A549 treated with Hydrocortisone at 1 μM for 4 hours (cell line): ENCODE data around the gene SERPINE1. TPM values are rescaled to one million over a fixed set of nuclear protein-coding genes. Genes with fewer than 3 reads are reported as not detected.

Source experiments
- total RNA-seq: library from RNA; stranded (reverse); fragments of 200-300 nt; extraction: Qiagen RNA extraction; gene quantifications from 5 replicates; pipeline ENCODE4 v1.2.3, GENCODE V29; 2022

Gene SERPINE1
- 1,637 to 2,046 TPM (median 1,903 TPM) in 5 replicates for total RNA-seq

DNA sequence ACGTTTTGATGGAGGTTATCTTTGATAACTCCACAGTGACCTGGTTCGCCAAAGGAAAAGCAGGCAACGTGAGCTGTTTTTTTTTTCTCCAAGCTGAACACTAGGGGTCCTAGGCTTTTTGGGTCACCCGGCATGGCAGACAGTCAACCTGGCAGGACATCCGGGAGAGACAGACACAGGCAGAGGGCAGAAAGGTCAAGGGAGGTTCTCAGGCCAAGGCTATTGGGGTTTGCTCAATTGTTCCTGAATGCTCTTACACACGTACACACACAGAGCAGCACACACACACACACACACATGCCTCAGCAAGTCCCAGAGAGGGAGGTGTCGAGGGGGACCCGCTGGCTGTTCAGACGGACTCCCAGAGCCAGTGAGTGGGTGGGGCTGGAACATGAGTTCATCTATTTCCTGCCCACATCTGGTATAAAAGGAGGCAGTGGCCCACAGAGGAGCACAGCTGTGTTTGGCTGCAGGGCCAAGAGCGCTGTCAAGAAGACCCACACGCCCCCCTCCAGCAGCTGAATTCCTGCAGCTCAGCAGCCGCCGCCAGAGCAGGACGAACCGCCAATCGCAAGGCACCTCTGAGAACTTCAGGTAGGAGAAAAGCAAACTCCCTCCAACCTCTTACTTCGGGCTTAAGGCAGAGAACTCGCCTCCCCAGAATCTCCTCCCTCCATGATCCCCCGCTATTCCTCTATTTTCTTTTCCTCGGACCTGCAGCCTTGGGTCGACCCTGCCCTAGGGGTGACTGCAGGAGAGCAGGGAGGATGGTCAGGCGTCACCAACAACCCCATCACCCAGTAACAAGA, at the start of gene SERPINE1:
TSS of gene SERPINE1 (plus strand) at position 454 of the 809 bp plus-strand sequence. CDS start 1,290 bp downstream, outside the sequence.

DNA sequence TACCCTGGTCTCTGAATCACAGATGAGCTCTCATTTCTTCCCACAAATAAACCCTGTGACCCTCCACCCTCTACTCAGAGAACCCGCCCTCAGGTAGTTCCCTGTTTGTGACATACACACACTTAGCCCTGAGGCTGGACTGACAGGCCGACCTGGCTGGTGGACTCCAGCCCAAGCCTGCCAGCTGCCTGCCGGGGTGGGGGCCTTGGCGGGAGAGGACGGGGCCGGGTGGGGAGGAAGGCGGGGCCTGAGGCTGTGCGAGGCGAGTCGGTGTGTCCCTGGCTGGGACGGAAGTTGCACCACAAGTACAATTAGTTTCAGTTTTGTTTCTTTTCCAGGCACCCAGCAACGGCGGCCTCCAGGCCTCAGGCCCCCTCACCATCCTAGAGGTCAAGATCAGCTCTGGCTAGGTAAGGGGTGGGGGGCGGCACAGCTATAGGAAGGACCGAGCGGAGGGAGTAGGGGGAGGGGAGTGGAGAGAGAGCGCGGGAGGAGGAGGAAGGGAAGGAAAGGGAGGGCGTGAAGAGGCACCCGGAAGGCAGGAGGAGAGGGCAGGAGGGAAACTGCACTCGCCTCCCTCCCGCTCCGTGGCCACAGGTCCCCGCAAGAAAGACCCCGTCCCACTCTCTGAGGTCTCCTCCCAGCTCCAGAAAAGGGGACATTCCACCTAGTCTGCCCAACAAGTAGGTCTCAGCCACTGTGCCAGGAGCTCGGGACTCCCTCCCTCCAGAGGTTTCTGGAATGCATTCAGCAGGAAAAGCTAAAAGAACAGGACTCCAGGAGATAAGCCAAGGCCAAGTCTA, 41.5 kb upstream of the SERPINE1 start, which contains the start of gene TRIM56:
TSS of gene TRIM56 (plus strand) at position 320 of the 803 bp plus-strand sequence. CDS start 1,832 bp downstream, outside the sequence.

DNA sequence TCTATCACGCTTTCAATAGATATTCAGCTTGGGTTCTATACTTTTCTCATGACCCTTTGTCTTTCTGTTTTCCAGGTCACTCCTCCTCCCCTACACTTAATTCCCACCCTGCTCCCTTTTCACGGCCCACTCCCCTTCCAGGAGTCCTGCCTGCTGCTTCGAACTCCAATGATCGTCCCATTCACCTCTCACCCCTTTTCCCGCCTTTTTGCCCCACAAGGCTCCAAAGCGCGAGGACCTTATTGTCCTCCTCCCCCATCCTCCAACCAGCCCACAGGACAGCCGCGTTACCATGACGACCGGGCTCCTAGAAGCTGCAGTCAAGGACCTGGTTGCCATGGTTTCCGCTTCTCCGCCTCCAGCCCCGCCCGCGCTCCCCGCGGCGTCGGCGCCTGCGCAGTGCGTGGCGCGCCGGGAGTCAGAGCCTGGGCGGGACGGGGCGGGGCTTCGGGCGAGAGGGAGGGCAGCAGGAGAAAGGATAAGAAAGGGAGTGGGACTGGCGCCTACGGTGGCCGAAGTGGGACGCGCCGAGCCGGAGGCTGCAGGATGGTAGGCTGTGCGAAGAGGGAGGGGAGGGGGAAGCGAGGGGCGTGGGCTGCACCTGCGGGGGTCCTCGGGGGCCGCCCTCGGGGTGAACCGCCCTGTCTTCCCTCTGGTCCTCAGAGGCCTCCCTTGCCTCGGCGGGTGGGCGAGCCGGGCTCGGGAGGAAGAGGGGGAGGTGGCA, 27.2 kb downstream of the SERPINE1 start, which contains the start of gene AP1S1:
TSS of gene AP1S1 (plus strand) at position 508 of the 724 bp plus-strand sequence. CDS start at position 547, 39 bp downstream.

DNA sequence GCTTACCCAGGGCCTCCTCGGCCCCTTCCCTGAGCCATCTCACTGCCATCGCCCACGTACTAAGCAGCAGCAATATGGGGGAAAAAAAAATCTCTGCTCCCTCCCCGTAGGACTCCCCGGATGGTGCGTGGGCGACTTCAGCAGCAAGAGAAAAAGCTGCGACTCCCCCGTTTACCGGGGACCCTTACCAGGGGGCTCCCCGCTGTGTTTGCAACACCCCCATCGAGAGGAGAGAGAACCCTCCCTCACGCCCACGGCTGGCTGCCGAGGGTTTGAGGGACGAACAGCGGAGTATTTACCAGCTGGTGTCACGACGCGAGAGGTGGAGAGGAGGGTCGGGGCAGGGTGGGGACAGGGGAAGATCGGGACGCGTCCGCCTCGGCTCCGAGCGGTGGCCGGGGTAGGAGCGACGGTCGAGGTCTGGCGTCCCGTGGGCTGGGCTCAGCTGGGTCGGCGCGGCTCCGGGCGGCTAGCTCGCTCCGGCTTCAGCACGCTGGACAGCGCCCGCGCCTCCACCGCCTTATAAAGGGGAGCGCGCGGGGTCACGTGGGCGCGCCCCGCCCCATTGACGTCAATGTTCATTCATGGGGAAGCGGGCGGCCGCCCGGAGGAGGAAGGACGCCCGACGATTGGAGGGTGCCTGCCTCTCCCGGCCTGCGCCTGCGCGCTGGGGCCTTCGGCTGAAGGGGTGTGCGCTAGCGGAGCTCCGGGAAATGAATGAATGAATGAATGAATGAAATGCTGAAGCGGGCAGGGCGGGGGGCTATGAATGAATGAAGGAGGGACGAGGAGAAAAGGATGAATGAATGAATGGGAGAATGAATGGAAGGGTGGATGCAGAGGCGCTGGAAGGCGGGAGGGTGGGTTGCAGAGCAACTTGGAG, 38.4 kb downstream of the SERPINE1 start, which contains the start of gene VGF:
TSS of gene VGF (minus strand) at position 495 of the 883 bp plus-strand sequence. CDS start 726 bp downstream, outside the sequence.

DNA sequence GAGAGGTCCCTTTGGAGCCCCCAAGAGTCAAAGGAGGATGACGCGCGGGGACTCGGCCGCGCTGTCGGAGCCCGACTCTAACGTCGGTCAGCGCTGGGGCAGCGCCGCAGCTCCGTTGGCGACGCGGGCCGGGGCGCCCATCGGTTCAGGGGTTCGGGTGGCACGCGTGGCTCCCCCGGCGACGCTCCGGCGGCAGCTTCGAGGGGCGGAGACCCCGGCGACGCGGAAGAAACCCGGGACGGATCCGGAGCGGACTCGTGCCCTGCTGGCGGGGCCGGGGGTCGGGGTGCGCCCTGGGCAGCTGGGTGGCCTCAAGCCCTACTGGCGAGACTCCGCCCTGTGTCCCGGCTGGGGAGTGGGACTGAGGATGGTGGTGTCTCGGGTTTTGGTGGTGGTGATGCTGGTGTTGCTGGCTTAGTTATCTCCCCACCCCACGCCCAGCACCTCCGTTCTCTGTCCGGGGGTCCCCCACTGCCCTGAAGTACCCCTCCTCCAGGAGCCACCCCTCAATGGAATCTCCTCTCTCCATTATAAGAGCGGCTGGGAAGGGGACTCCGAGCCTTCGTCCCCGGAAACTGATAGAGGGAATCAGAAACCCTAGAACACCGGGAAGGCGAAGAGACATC, 53.3 kb downstream of the SERPINE1 start, which contains the start of gene NAT16:
TSS of gene NAT16 (minus strand) at position 164 of the 626 bp plus-strand sequence. CDS start 5,486 bp downstream, outside the sequence.

Other genes starting within 250 kb of the SERPINE1 start
- gene UFSP1, start 237.4 kb upstream of the SERPINE1 start, total RNA-seq: 3.7 to 6.3 TPM (median 6.0 TPM) in 5 replicates
- 2.4 to 3.2 TPM (median 3.0 TPM) in 5 replicates for gene ACHE, start 231.2 kb upstream of the SERPINE1 start, total RNA-seq
- gene MUC3A, start 177.6 kb upstream of the SERPINE1 start, total RNA-seq: 13.5 to 23.7 TPM (median 20.2 TPM) in 5 replicates
- 12.6 to 23.9 TPM (median 19.6 TPM) in 5 replicates for gene MUC12, start 157.5 kb upstream of the SERPINE1 start, total RNA-seq
- gene MUC17, start 107.0 kb upstream of the SERPINE1 start, total RNA-seq: 0.01 to 0.02 TPM (median 0.02 TPM) in 5 replicates
- 12.0 to 16.2 TPM (median 15.0 TPM) in 5 replicates for gene TRIM56, start 41.6 kb upstream of the SERPINE1 start, total RNA-seq
- 145 to 152 TPM (median 148 TPM) in 5 replicates for gene AP1S1, start 27.4 kb downstream of the SERPINE1 start, total RNA-seq
- gene VGF, start 38.5 kb downstream of the SERPINE1 start, total RNA-seq: 12.5 to 28.3 TPM (median 19.4 TPM) in 5 replicates
- gene NAT16, start 53.2 kb downstream of the SERPINE1 start, total RNA-seq: 0.08 to 0.17 TPM (median 0.15 TPM) in 5 replicates
- not detected in 5 replicates for gene MOGAT3, start 73.9 kb downstream of the SERPINE1 start, total RNA-seq
- 77.9 to 84.6 TPM (median 80.8 TPM) in 5 replicates for gene PLOD3, start 90.5 kb downstream of the SERPINE1 start, total RNA-seq
- 68.1 to 101 TPM (median 91.6 TPM) in 5 replicates for gene ZNHIT1, start 91.1 kb downstream of the SERPINE1 start, total RNA-seq
- 8.4 to 12.5 TPM (median 10.5 TPM) in 5 replicates for gene CLDN15, start 110.7 kb downstream of the SERPINE1 start, total RNA-seq
- gene FIS1, start 118.0 kb downstream of the SERPINE1 start, total RNA-seq: 120 to 154 TPM (median 137 TPM) in 5 replicates
- gene IFT22, start 194.7 kb downstream of the SERPINE1 start, total RNA-seq: 49.9 to 54.4 TPM (median 52.5 TPM) in 5 replicates
- gene COL26A1, start 235.8 kb downstream of the SERPINE1 start, total RNA-seq: 0.41 to 0.67 TPM (median 0.59 TPM) in 5 replicates